ENCODE results near the gene PRIM2.
"Not testable (repeated sequence)": the region's sequence is repeated elsewhere in the genome, so short reads cannot be mapped to it uniquely, and the experiment has no call there.

GRCh38 chr6:57374764-57375163 is 57.3 kb downstream of the PRIM2 start:
- not testable (repeated sequence) for TF ChIP-seq CTCF (IDR thresholded peaks at IDR 0.05; ENCODE audit: poor library complexity); EZH2phosphoT487 (IDR thresholded peaks at IDR 0.05; ENCODE audit: low read depth, severe bottlenecking, unreplicated experiment); EZH2 (IDR thresholded peaks at IDR 0.05; ENCODE audit: borderline replicate concordance)

All from hepatocyte (in vitro differentiated cells).